ENCODE data around the gene ISCA1.
"Not testable (repeated sequence)": the region's sequence is repeated elsewhere in the genome, so short reads cannot be mapped to it uniquely, and the experiment has no call there.

Gene ISCA1

GRCh38 chr9:86282077-86282978, at the start of gene ISCA1:
ISCA1 (minus strand) TSS chr9:86282538; CDS start chr9:86282458, 80 bp downstream.
- intact Hi-C loops (cut with micrococcal nuclease), result loop anchor here (5.0 kb wide), 1 partner anchor 540 kb away; the partner anchor contains the start of gene AGTPBP1
- Mint-ChIP-seq H3K4me3 (peak within 1 kb of the TSS; percentile 92), H3K4me1 (ENCODE audit: low read depth) (peaks cover 62% of the 10 kb centered on the region), H3K36me3 (ENCODE audit: low read depth) (peaks cover 34% of the 10 kb centered on the region), H3K9me3 (no peaks in the 10 kb centered on the region), H3K27me3 (peaks cover 3% of the 10 kb centered on the region), H3K27ac (peak within 1 kb of the TSS; percentile 91)

GRCh38 chr9:86330186-86330585, 47.8 kb upstream of the ISCA1 start:
- intact Hi-C loops (cut with micrococcal nuclease), result loop anchor here (5.0 kb wide), 1 partner anchor 33 kb away; no protein-coding TSS in a partner anchor
- Mint-ChIP-seq H3K27ac (no peak overlapping the region), H3K9me3 (no peaks in the 10 kb centered on the region), H3K36me3 (ENCODE audit: low read depth) (peaks cover 94% of the 10 kb centered on the region), H3K27me3 (no peaks in the 10 kb centered on the region), H3K4me3 (no peak overlapping the region), H3K4me1 (ENCODE audit: low read depth) (peaks cover 5% of the 10 kb centered on the region)

GRCh38 chr9:86329649-86330048, 47.3 kb upstream of the ISCA1 start:
- Mint-ChIP-seq H3K9me3 (no peaks in the 10 kb centered on the region), H3K4me3 (no peak overlapping the region), H3K27ac (no peak overlapping the region), H3K36me3 (ENCODE audit: low read depth) (peaks cover 94% of the 10 kb centered on the region), H3K27me3 (no peaks in the 10 kb centered on the region), H3K4me1 (ENCODE audit: low read depth) (peaks cover 5% of the 10 kb centered on the region)
- intact Hi-C loops (cut with micrococcal nuclease), result loop anchor here (5.0 kb wide), 1 partner anchor 32 kb away; no protein-coding TSS in a partner anchor

- no peaks in the 10 kb centered on the region for H3K9me3 Mint-ChIP-seq
- peaks cover 10% of the 10 kb centered on the region for H3K4me1 Mint-ChIP-seq (ENCODE audit: low read depth)
- no peak overlapping the region for H3K27ac Mint-ChIP-seq
- intact Hi-C loops (cut with micrococcal nuclease), result no loop called here
- no peak overlapping the region for H3K4me3 Mint-ChIP-seq
- peaks cover 94% of the 10 kb centered on the region for H3K36me3 Mint-ChIP-seq (ENCODE audit: low read depth)
- H3K27me3 Mint-ChIP-seq, result no peaks in the 10 kb centered on the region
Measured at GRCh38 chr9:86328156-86328555, 45.8 kb upstream of the ISCA1 start.

- H3K4me1 Mint-ChIP-seq (ENCODE audit: low read depth), result peaks cover 6% of the 10 kb centered on the region
- no peaks in the 10 kb centered on the region for H3K27me3 Mint-ChIP-seq
- H3K4me3 Mint-ChIP-seq, result no peak overlapping the region
- peaks cover 94% of the 10 kb centered on the region for H3K36me3 Mint-ChIP-seq (ENCODE audit: low read depth)
- no peak overlapping the region for H3K27ac Mint-ChIP-seq
- intact Hi-C loops (cut with micrococcal nuclease), result no loop called here
- H3K9me3 Mint-ChIP-seq, result no peaks in the 10 kb centered on the region
Measured at GRCh38 chr9:86326536-86326935, 44.2 kb upstream of the ISCA1 start.

GRCh38 chr9:86324901-86325300, 42.6 kb upstream of the ISCA1 start:
- Mint-ChIP-seq H3K9me3 (no peaks in the 10 kb centered on the region), H3K4me3 (no peak overlapping the region), H3K27ac (no peak overlapping the region), H3K36me3 (ENCODE audit: low read depth) (peaks cover 94% of the 10 kb centered on the region), H3K4me1 (ENCODE audit: low read depth) (peaks cover 6% of the 10 kb centered on the region), H3K27me3 (no peaks in the 10 kb centered on the region)
- intact Hi-C loops (cut with micrococcal nuclease), result no loop called here

- H3K9me3 Mint-ChIP-seq, result no peaks in the 10 kb centered on the region
- peak overlapping the region; percentile 45 for H3K27ac Mint-ChIP-seq
- H3K36me3 Mint-ChIP-seq (ENCODE audit: low read depth), result peaks cover 93% of the 10 kb centered on the region
- peaks cover 6% of the 10 kb centered on the region for H3K4me1 Mint-ChIP-seq (ENCODE audit: low read depth)
- intact Hi-C loops (cut with micrococcal nuclease), result no loop called here
- no peaks in the 10 kb centered on the region for H3K27me3 Mint-ChIP-seq
- no peak overlapping the region for H3K4me3 Mint-ChIP-seq
Measured at GRCh38 chr9:86324308-86324707, 42.0 kb upstream of the ISCA1 start.

GRCh38 chr9:86322973-86323644, 40.8 kb upstream of the ISCA1 start:
- H3K9me3 Mint-ChIP-seq, result no peaks in the 10 kb centered on the region
- intact Hi-C loops (cut with micrococcal nuclease), result no loop called here
- no peak overlapping the region for H3K4me3 Mint-ChIP-seq
- no peak overlapping the region for H3K27ac Mint-ChIP-seq
- peaks cover 6% of the 10 kb centered on the region for H3K4me1 Mint-ChIP-seq (ENCODE audit: low read depth)
- peaks cover 98% of the 10 kb centered on the region for H3K36me3 Mint-ChIP-seq (ENCODE audit: low read depth)
- H3K27me3 Mint-ChIP-seq, result no peaks in the 10 kb centered on the region

- intact Hi-C loops (cut with micrococcal nuclease), result no loop called here
- no peak overlapping the region for H3K27ac Mint-ChIP-seq
- H3K4me1 Mint-ChIP-seq (ENCODE audit: low read depth), result peaks cover 6% of the 10 kb centered on the region
- H3K36me3 Mint-ChIP-seq (ENCODE audit: low read depth), result peaks cover 90% of the 10 kb centered on the region
- no peaks in the 10 kb centered on the region for H3K27me3 Mint-ChIP-seq
- no peak overlapping the region for H3K4me3 Mint-ChIP-seq
- no peaks in the 10 kb centered on the region for H3K9me3 Mint-ChIP-seq
Measured at GRCh38 chr9:86321373-86321772, 39.0 kb upstream of the ISCA1 start.

GRCh38 chr9:86318187-86318586, 35.8 kb upstream of the ISCA1 start:
- peaks cover 90% of the 10 kb centered on the region for H3K36me3 Mint-ChIP-seq (ENCODE audit: low read depth)
- no peak overlapping the region for H3K4me3 Mint-ChIP-seq
- intact Hi-C loops (cut with micrococcal nuclease), result no loop called here
- no peaks in the 10 kb centered on the region for H3K27me3 Mint-ChIP-seq
- no peak overlapping the region for H3K27ac Mint-ChIP-seq
- H3K9me3 Mint-ChIP-seq, result no peaks in the 10 kb centered on the region
- H3K4me1 Mint-ChIP-seq (ENCODE audit: low read depth), result peaks cover 19% of the 10 kb centered on the region

- no peak overlapping the region for H3K4me3 Mint-ChIP-seq
- no peaks in the 10 kb centered on the region for H3K9me3 Mint-ChIP-seq
- H3K27ac Mint-ChIP-seq, result peak overlapping the region; percentile 9
- peaks cover 17% of the 10 kb centered on the region for H3K4me1 Mint-ChIP-seq (ENCODE audit: low read depth)
- intact Hi-C loops (cut with micrococcal nuclease), result no loop called here
- H3K36me3 Mint-ChIP-seq (ENCODE audit: low read depth), result peaks cover 90% of the 10 kb centered on the region
- H3K27me3 Mint-ChIP-seq, result no peaks in the 10 kb centered on the region
Measured at GRCh38 chr9:86315078-86315477, 32.7 kb upstream of the ISCA1 start.

GRCh38 chr9:86312959-86313358, 30.6 kb upstream of the ISCA1 start:
- intact Hi-C loops (cut with micrococcal nuclease); H3K27me3 Mint-ChIP-seq; H3K9me3 Mint-ChIP-seq; H3K4me3 Mint-ChIP-seq: not testable (repeated sequence)
- peak overlapping the region; percentile 9 for H3K27ac Mint-ChIP-seq
- H3K4me1 Mint-ChIP-seq (ENCODE audit: low read depth), result peaks cover 17% of the 10 kb centered on the region
- peaks cover 91% of the 10 kb centered on the region for H3K36me3 Mint-ChIP-seq (ENCODE audit: low read depth)

- Mint-ChIP-seq H3K9me3 (no peaks in the 10 kb centered on the region), H3K27ac (no peak overlapping the region), H3K4me3 (no peak overlapping the region), H3K27me3 (no peaks in the 10 kb centered on the region), H3K4me1 (ENCODE audit: low read depth) (peaks cover 6% of the 10 kb centered on the region), H3K36me3 (ENCODE audit: low read depth) (peaks cover 98% of the 10 kb centered on the region)
- intact Hi-C loops (cut with micrococcal nuclease), result no loop called here
Measured at GRCh38 chr9:86308687-86309086, 26.3 kb upstream of the ISCA1 start.

- intact Hi-C loops (cut with micrococcal nuclease), result no loop called here
- no peaks in the 10 kb centered on the region for H3K9me3 Mint-ChIP-seq
- no peaks in the 10 kb centered on the region for H3K27me3 Mint-ChIP-seq
- no peak overlapping the region for H3K27ac Mint-ChIP-seq
- H3K36me3 Mint-ChIP-seq (ENCODE audit: low read depth), result peaks cover 94% of the 10 kb centered on the region
- H3K4me3 Mint-ChIP-seq, result no peak overlapping the region
- peaks cover 7% of the 10 kb centered on the region for H3K4me1 Mint-ChIP-seq (ENCODE audit: low read depth)
Measured at GRCh38 chr9:86304236-86304730, 21.9 kb upstream of the ISCA1 start.
